LNCAP (cell line): ENCODE data around the gene FGD3.

Source experiments
- CTCF ChIP-seq: fragments of 450-650 bp; IDR thresholded peaks from 2 replicates; pipeline ENCODE4 v1.5.1; 2017; ENCODE audit warnings: mild to moderate bottlenecking

The FGD3 gene

GRCh38 chr9:92984976-92985375 lies 37.7 kb downstream of the FGD3 start:
- no peak for TF ChIP-seq CTCF

GRCh38 chr9:92986176-92987119 lies 39.1 kb downstream of the FGD3 start:
- TF ChIP-seq CTCF: peak; percentile 36; the same call in 1 of the 2 replicates

GRCh38 chr9:92988215-92988768 lies 41.0 kb downstream of the FGD3 start:
- no peak for TF ChIP-seq CTCF

GRCh38 chr9:92989561-92989960 lies 42.2 kb downstream of the FGD3 start:
- TF ChIP-seq CTCF: no peak

GRCh38 chr9:92990461-92990860 lies 43.1 kb downstream of the FGD3 start:
- no peak for TF ChIP-seq CTCF

- no peak for TF ChIP-seq CTCF
Observed at GRCh38 chr9:92992549-92992948, 45.2 kb downstream of the FGD3 start.

GRCh38 chr9:93001031-93001430 lies 53.7 kb downstream of the FGD3 start:
- TF ChIP-seq CTCF: no peak
